NCI-H1436 treated with DMSO at 0.1 percent for 48 hours (cell line): ENCODE data around the gene ALDH1A1.
"Not testable (repeated sequence)": the region's sequence is repeated elsewhere in the genome, so short reads cannot be mapped to it uniquely, and the experiment has no call there.

ENCODE experiments used
- DNase-seq: peaks from one replicate; lab custom pipeline; 2025; lab: John Stamatoyannopoulos, UW

Gene ALDH1A1

GRCh38 chr9:72895122-72895521, 57.7 kb downstream of the ALDH1A1 start:
- DNase-seq = no peak

- DNase-seq = no peak
These were observed 58.5 kb downstream of the ALDH1A1 start for GRCh38 chr9:72894342-72894741.

GRCh38 chr9:72893437-72893836, 59.4 kb downstream of the ALDH1A1 start:
- no peak for DNase-seq

- DNase-seq = no peak
These were observed 61.8 kb downstream of the ALDH1A1 start for GRCh38 chr9:72891043-72891442.

- no peak for DNase-seq
These were observed 63.9 kb downstream of the ALDH1A1 start for GRCh38 chr9:72888943-72889342.

GRCh38 chr9:72888067-72888466, 64.8 kb downstream of the ALDH1A1 start:
- no peak for DNase-seq

GRCh38 chr9:72886386-72886785, 66.5 kb downstream of the ALDH1A1 start:
- no peak for DNase-seq

- DNase-seq = no peak
These were observed 68.3 kb downstream of the ALDH1A1 start for GRCh38 chr9:72884508-72884907.

GRCh38 chr9:72883875-72884274, 69.0 kb downstream of the ALDH1A1 start:
- no peak for DNase-seq

GRCh38 chr9:72882117-72882775, 70.6 kb downstream of the ALDH1A1 start:
- no peak for DNase-seq

- DNase-seq = no peak
These were observed 72.0 kb downstream of the ALDH1A1 start for GRCh38 chr9:72880821-72881220.

GRCh38 chr9:72875221-72875620, 77.6 kb downstream of the ALDH1A1 start:
- DNase-seq = no peak

- DNase-seq = no peak
These were observed 78.5 kb downstream of the ALDH1A1 start for GRCh38 chr9:72874344-72874743.

- DNase-seq = no peak
These were observed 79.4 kb downstream of the ALDH1A1 start for GRCh38 chr9:72873456-72873855.

- no peak for DNase-seq
These were observed 80.1 kb downstream of the ALDH1A1 start for GRCh38 chr9:72872718-72873117.

- no peak for DNase-seq
These were observed 81.2 kb downstream of the ALDH1A1 start for GRCh38 chr9:72871685-72872084.

GRCh38 chr9:72864327-72864726, 88.5 kb downstream of the ALDH1A1 start:
- DNase-seq = no peak

GRCh38 chr9:72863456-72864094, 89.3 kb downstream of the ALDH1A1 start:
- DNase-seq = no peak

GRCh38 chr9:72862788-72863187, 90.1 kb downstream of the ALDH1A1 start:
- DNase-seq = not testable (repeated sequence)

- DNase-seq = no peak
These were observed 94.6 kb downstream of the ALDH1A1 start for GRCh38 chr9:72858089-72858912.

GRCh38 chr9:72857624-72857996, 95.2 kb downstream of the ALDH1A1 start:
- no peak for DNase-seq

- no peak for DNase-seq
These were observed 95.8 kb downstream of the ALDH1A1 start for GRCh38 chr9:72856972-72857623.
